Thyroid gland (tissue), 4 donors: ENCODE results near the gene EXD2. TPM values are rescaled to one million over a fixed set of nuclear protein-coding genes. Genes with fewer than 3 reads are reported as not detected.

Experiments
- DNase-seq, 2 donors: peaks; one replicate each; pipeline ENCODE4 v3.0.0-alpha.2; 2019
- H3K27ac ChIP-seq, 3 donors: fragments of 200-600 bp; sonication (generic); 1 replicate in 2 of 3; 2 replicates in 1 of 3; pipeline ENCODE4 v1.5.1; 2016 to 2019; ENCODE audit warnings: mild to moderate bottlenecking in 1 of 3, moderate library complexity in 1 of 3
- H3K27me3 ChIP-seq: fragments of 200-600 bp; sonication (generic); one replicate; pipeline ENCODE4 v1.5.1; 2019
- H3K36me3 ChIP-seq, 2 donors: fragments of 200-600 bp; sonication (generic); one replicate each; pipeline ENCODE4 v1.5.1; 2016 to 2019
- H3K4me1 ChIP-seq, 2 donors: fragments of 200-600 bp; sonication (generic); one replicate each; pipeline ENCODE4 v1.5.1; 2017 to 2019
- H3K4me3 ChIP-seq, 3 donors: fragments of 200-600 bp; sonication (generic); replicated peaks in 1 of 3; 1 replicate in 2 of 3; 2 replicates in 1 of 3; pipeline ENCODE4 v1.5.1; 2016; ENCODE audit warnings: mild to moderate bottlenecking in 1 of 3
- H3K9me3 ChIP-seq: fragments of 200-600 bp; sonication (generic); one replicate; pipeline ENCODE4 v1.5.1; 2017
- POLR2A ChIP-seq, 2 donors: fragments of 450-650 bp; IDR thresholded peaks; one replicate each; pipeline ENCODE4 v1.6.1; 2017; ENCODE audit warnings: antibody characterized with exemption in 2 of 2, mild to moderate bottlenecking in 2 of 2, moderate library complexity in 1 of 2
- WGBS, 2 donors: methylation state at CpG; one replicate each; pipeline ENCODE4 v1.1.5; 2017; 5-methylcytosine and 5-hydroxymethylcytosine counted together
- intact Hi-C: fragments of 100-400 bp; cut with DNase I; formaldehyde crosslinking; loops from one replicate; pipeline ENCODE4 v1.15.1; 2023
- total RNA-seq, 4 donors: library from RNA; depleted of rRNA; stranded (reverse); fragments of >200 nt; gene quantifications; one replicate each; pipeline ENCODE4 v1.2.3, GENCODE V29; 2016
- TF ChIP-seq, protein P1 (sequence below), 6 experiments: fragments of 200-600 bp in 3 of 6; fragments of 450-650 bp in 3 of 6; sonication (generic) in 3 of 6; IDR thresholded peaks; one replicate each; pipeline ENCODE4 v1.5.1; 2016 to 2019; ENCODE audit warnings: antibody characterized with exemption in 6 of 6, mild to moderate bottlenecking in 2 of 6, inconsistent platforms in 1 of 6, moderate library complexity in 1 of 6

EXD2 gene
- total RNA-seq, 4 donors from 2014 or later, result 21.2 to 28.3 (median 25.2) TPM

DNA sequence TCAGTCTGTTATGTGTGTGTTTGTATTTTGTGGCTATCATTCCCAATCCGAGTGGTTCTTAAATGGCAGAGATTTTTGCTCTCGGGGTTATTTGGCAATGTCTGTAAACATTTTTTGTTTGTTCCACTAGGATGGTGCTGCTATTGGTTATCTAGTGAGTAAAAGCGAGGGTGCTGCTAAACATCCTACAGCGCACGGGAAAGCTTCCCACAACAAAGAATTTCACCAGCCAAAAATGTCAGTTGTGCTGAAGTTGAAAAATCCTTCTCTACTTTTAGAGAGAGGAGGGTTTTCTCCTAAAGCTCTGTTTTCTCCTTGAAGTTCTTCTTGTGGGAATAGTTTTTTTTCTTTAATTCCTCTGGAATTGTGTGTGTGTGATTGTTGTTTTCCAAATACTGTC lies 2.4 kb downstream of the EXD2 start:
- Histone ChIP-seq H3K36me3 (no peaks in the 10 kb centered on the region), H3K4me3 (no peak overlapping the region), H3K4me1 (peaks cover 6% of the 10 kb centered on the region in 2 donors), H3K9me3 (no peaks in the 10 kb centered on the region), H3K27ac (no peak overlapping the region), H3K27me3 (no peaks in the 10 kb centered on the region)
- intact Hi-C loops, result loop anchor here (10.0 kb wide), 1 partner anchor 59 kb away; no protein-coding TSS in a partner anchor
- TF ChIP-seq, protein P1, sequence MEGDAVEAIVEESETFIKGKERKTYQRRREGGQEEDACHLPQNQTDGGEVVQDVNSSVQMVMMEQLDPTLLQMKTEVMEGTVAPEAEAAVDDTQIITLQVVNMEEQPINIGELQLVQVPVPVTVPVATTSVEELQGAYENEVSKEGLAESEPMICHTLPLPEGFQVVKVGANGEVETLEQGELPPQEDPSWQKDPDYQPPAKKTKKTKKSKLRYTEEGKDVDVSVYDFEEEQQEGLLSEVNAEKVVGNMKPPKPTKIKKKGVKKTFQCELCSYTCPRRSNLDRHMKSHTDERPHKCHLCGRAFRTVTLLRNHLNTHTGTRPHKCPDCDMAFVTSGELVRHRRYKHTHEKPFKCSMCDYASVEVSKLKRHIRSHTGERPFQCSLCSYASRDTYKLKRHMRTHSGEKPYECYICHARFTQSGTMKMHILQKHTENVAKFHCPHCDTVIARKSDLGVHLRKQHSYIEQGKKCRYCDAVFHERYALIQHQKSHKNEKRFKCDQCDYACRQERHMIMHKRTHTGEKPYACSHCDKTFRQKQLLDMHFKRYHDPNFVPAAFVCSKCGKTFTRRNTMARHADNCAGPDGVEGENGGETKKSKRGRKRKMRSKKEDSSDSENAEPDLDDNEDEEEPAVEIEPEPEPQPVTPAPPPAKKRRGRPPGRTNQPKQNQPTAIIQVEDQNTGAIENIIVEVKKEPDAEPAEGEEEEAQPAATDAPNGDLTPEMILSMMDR (IDR thresholded peaks at IDR 0.05), result no peak
- TF ChIP-seq POLR2A (IDR thresholded peaks at IDR 0.05), result no peak
- WGBS, 2 donors, result 94 to 96% methylated on average over 5 of the region's 5 CpGs
- DNase-seq, result no peak

DNA sequence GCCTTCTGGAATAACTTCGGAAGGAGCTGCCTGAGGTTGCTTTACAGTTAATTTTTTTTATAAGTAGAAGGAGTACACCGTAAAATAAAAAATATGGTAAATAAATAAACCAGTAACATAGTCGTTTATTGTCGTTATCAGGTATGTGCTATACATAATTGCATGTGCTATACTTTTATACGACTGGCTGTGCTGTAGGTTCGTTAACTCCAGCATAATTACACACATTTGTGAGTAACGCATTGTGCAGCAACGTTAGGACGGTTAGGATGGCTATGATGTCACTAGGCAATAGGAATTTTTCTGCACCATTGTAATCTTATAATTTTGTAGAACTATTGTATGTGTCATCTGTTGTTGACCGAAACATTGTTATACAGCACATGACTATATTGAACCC lies 8.5 kb downstream of the EXD2 start:
- Histone ChIP-seq H3K27me3 (no peaks in the 10 kb centered on the region), H3K4me1 (no peaks in the 10 kb centered on the region), H3K4me3 (no peak overlapping the region), H3K27ac (no peak overlapping the region), H3K9me3 (no peaks in the 10 kb centered on the region), H3K36me3 (no peaks in the 10 kb centered on the region)
- DNase-seq, result no peak
- intact Hi-C loops, result loop anchor here (10.0 kb wide), 1 partner anchor 65 kb away; no protein-coding TSS in a partner anchor
- TF ChIP-seq POLR2A (IDR thresholded peaks at IDR 0.05), result no peak
- TF ChIP-seq, protein P1 (IDR thresholded peaks at IDR 0.05), result no peak
- WGBS, 2 donors, result 92% methylated on average over 10 of the region's 10 CpGs

DNA sequence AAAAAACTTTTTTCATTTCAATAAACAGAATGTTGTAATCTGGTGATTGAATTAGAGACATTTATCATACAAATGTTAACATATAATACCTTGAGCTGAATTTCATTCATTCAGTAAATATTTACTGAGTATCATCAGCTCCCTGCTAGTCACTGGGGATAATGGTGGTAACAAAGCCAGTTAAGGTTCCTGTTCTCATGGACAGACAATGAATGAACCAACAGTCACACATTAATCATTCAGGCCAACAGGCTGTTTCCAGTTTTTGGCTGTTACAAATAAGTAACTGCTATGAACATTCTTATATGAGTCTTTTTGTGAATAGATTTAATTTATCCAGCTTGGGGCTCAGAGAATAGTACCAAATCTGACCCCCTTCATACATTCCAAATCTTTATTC lies 13.5 kb downstream of the EXD2 start:
- Histone ChIP-seq H3K9me3 (no peaks in the 10 kb centered on the region), H3K36me3 (no peaks in the 10 kb centered on the region), H3K27me3 (no peaks in the 10 kb centered on the region), H3K4me1 (peaks cover 0 to 4% of the 10 kb centered on the region in 2 donors), H3K27ac (no peak overlapping the region), H3K4me3 (no peak overlapping the region)
- DNase-seq, result no peak
- intact Hi-C loops, result no loop called here
- TF ChIP-seq, protein P1 (IDR thresholded peaks at IDR 0.05), result no peak
- TF ChIP-seq POLR2A (IDR thresholded peaks at IDR 0.05), result no peak

DNA sequence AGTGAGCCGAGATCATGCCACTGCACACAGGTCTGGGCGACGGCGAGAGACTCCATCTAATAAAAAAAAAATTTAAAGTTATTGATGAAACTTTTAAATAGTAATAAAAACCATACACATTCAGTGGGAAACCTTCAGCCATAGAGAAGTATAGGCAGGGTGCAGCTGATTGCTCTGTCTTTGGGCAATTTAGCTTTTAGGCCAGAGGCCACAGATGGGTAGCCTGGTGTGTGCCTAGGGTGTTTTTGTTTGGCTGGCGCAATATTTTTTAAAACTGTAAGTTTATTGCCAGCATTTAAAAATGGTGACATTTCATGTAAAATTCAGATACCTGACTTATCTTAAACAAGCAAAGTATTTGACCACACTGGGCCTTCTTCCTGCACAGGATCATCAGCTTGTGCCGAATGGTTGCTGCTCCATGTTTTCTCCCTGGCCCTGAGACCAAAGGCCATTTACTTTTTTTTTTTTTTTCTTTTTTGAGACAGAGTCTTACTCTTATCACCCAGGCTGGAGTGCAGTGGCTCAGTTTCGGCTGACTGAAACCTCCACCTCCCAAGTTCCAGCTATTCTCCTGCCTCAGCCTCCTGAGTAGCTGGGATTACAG lies 16.2 kb downstream of the EXD2 start:
- Histone ChIP-seq H3K27ac (no peak overlapping the region), H3K27me3 (no peaks in the 10 kb centered on the region), H3K36me3 (no peaks in the 10 kb centered on the region), H3K4me3 (no peak overlapping the region), H3K9me3 (no peaks in the 10 kb centered on the region), H3K4me1 (peaks cover 0 to 4% of the 10 kb centered on the region in 2 donors)
- WGBS, 2 donors, result 95 to 99% methylated on average over 7 of the region's 7 CpGs
- no peak for DNase-seq
- TF ChIP-seq, protein P1 (IDR thresholded peaks at IDR 0.05), result no peak
- TF ChIP-seq POLR2A (IDR thresholded peaks at IDR 0.05), result no peak
- intact Hi-C loops, result no loop called here

DNA sequence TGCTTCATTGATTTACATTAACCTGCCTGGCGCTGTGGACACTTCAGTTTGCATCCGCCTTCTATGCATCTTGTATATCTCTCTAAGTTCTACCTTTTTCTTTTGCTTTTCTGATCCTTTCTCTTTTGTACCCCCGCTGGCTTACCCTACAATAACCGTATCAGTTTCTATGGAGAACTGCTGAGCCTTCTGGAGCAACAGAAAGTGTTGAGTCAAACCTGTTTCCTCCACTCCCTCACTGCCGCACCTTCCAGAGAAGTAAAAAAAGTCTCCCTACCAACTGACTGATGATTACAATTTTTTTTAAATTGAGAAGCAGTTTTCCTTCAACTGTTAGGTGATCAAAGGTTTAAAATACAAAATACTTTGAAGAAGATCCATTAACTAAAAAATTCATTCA lies 17.4 kb downstream of the EXD2 start:
- no peak overlapping the region for H3K4me3 ChIP-seq
- H3K27ac ChIP-seq, result no peak overlapping the region
- TF ChIP-seq POLR2A (IDR thresholded peaks at IDR 0.05), result no peak
- TF ChIP-seq, protein P1 (IDR thresholded peaks at IDR 0.05), result no peak
- H3K4me1 ChIP-seq, result peaks cover 0 to 4% of the 10 kb centered on the region in 2 donors
- H3K27me3 ChIP-seq, result no peaks in the 10 kb centered on the region
- intact Hi-C loops, result no loop called here
- no peaks in the 10 kb centered on the region for H3K36me3 ChIP-seq
- H3K9me3 ChIP-seq, result no peaks in the 10 kb centered on the region
- 95% methylated on average over 5 of the region's 5 CpGs for WGBS, 2 donors
- no peak for DNase-seq
